Measurements from ENCODE around the gene SSX4B.
"Not testable (repeated sequence)": the region's sequence is repeated elsewhere in the genome, so short reads cannot be mapped to it uniquely, and the experiment has no call there.

The SSX4B gene

GRCh38 chrX:48411860-48412259 is at the start of gene SSX4B:
Gene SSX4B, minus strand, starts transcription at chrX:48411960. Its CDS starts 588 bp downstream, at chrX:48411372.
- H3K27me3 Mint-ChIP-seq; H3K36me3 Mint-ChIP-seq (ENCODE audit: low read depth); H3K4me3 Mint-ChIP-seq; H3K9me3 Mint-ChIP-seq; H3K27ac Mint-ChIP-seq; intact Hi-C loops (cut with micrococcal nuclease); H3K4me1 Mint-ChIP-seq (ENCODE audit: low read depth): not testable (repeated sequence)

- Mint-ChIP-seq H3K4me1 (ENCODE audit: low read depth) (no peaks in the 10 kb centered on the region), H3K36me3 (ENCODE audit: low read depth) (no peaks in the 10 kb centered on the region), H3K27me3 (no peaks in the 10 kb centered on the region), H3K9me3 (no peaks in the 10 kb centered on the region), H3K27ac (no peak overlapping the region), H3K4me3 (no peak overlapping the region)
- intact Hi-C loops (cut with micrococcal nuclease), result no loop called here
Measured at GRCh38 chrX:48460606-48461005, 48.8 kb upstream of the SSX4B start.

- Mint-ChIP-seq H3K27ac (no peak overlapping the region), H3K4me1 (ENCODE audit: low read depth) (no peaks in the 10 kb centered on the region), H3K27me3 (no peaks in the 10 kb centered on the region), H3K4me3 (no peak overlapping the region), H3K9me3 (no peaks in the 10 kb centered on the region), H3K36me3 (ENCODE audit: low read depth) (no peaks in the 10 kb centered on the region)
- intact Hi-C loops (cut with micrococcal nuclease), result no loop called here
Measured at GRCh38 chrX:48460031-48460430, 48.3 kb upstream of the SSX4B start.

- Mint-ChIP-seq H3K9me3 (no peaks in the 10 kb centered on the region), H3K27me3 (no peaks in the 10 kb centered on the region), H3K4me1 (ENCODE audit: low read depth) (no peaks in the 10 kb centered on the region), H3K4me3 (no peak overlapping the region), H3K27ac (no peak overlapping the region), H3K36me3 (ENCODE audit: low read depth) (no peaks in the 10 kb centered on the region)
- intact Hi-C loops (cut with micrococcal nuclease), result no loop called here
Measured at GRCh38 chrX:48459483-48459882, 47.7 kb upstream of the SSX4B start.

GRCh38 chrX:48458711-48459110 is 47.0 kb upstream of the SSX4B start:
- intact Hi-C loops (cut with micrococcal nuclease), result no loop called here
- no peak overlapping the region for H3K4me3 Mint-ChIP-seq
- no peaks in the 10 kb centered on the region for H3K4me1 Mint-ChIP-seq (ENCODE audit: low read depth)

GRCh38 chrX:48456628-48457331 is 45.0 kb upstream of the SSX4B start:
- Mint-ChIP-seq H3K27ac (no peak overlapping the region), H3K9me3 (no peaks in the 10 kb centered on the region)

More at GRCh38 chrX:48458711-48459110, 47.0 kb upstream of the SSX4B start:
- H3K27ac Mint-ChIP-seq, result no peak overlapping the region
- H3K36me3 Mint-ChIP-seq (ENCODE audit: low read depth), result no peaks in the 10 kb centered on the region
- H3K9me3 Mint-ChIP-seq, result no peaks in the 10 kb centered on the region
- H3K27me3 Mint-ChIP-seq, result no peaks in the 10 kb centered on the region

GRCh38 chrX:48451708-48452107 is 39.9 kb upstream of the SSX4B start:
- Mint-ChIP-seq H3K27ac (no peak overlapping the region), H3K9me3 (no peaks in the 10 kb centered on the region)
- intact Hi-C loops (cut with micrococcal nuclease), result no loop called here

More at GRCh38 chrX:48456628-48457331, 45.0 kb upstream of the SSX4B start:
- Mint-ChIP-seq H3K27me3 (no peaks in the 10 kb centered on the region), H3K4me1 (ENCODE audit: low read depth) (no peaks in the 10 kb centered on the region), H3K36me3 (ENCODE audit: low read depth) (no peaks in the 10 kb centered on the region), H3K4me3 (no peak overlapping the region)
- intact Hi-C loops (cut with micrococcal nuclease), result no loop called here

GRCh38 chrX:48450076-48450475 is 38.3 kb upstream of the SSX4B start:
- no peaks in the 10 kb centered on the region for H3K4me1 Mint-ChIP-seq (ENCODE audit: low read depth)
- intact Hi-C loops (cut with micrococcal nuclease), result no loop called here
- no peaks in the 10 kb centered on the region for H3K36me3 Mint-ChIP-seq (ENCODE audit: low read depth)
- no peaks in the 10 kb centered on the region for H3K9me3 Mint-ChIP-seq
- no peak overlapping the region for H3K4me3 Mint-ChIP-seq
- no peak overlapping the region for H3K27ac Mint-ChIP-seq
- no peaks in the 10 kb centered on the region for H3K27me3 Mint-ChIP-seq

More at GRCh38 chrX:48451708-48452107, 39.9 kb upstream of the SSX4B start:
- Mint-ChIP-seq H3K4me1 (ENCODE audit: low read depth) (no peaks in the 10 kb centered on the region), H3K4me3 (no peak overlapping the region), H3K27me3 (no peaks in the 10 kb centered on the region), H3K36me3 (ENCODE audit: low read depth) (no peaks in the 10 kb centered on the region)

GRCh38 chrX:48447201-48447600 is 35.4 kb upstream of the SSX4B start:
- H3K4me1 Mint-ChIP-seq (ENCODE audit: low read depth); H3K4me3 Mint-ChIP-seq; H3K9me3 Mint-ChIP-seq; H3K36me3 Mint-ChIP-seq (ENCODE audit: low read depth); H3K27ac Mint-ChIP-seq; H3K27me3 Mint-ChIP-seq; intact Hi-C loops (cut with micrococcal nuclease): not testable (repeated sequence)

GRCh38 chrX:48433713-48434112 is 22.0 kb upstream of the SSX4B start:
- H3K4me3 Mint-ChIP-seq; H3K27ac Mint-ChIP-seq; H3K4me1 Mint-ChIP-seq (ENCODE audit: low read depth); H3K36me3 Mint-ChIP-seq (ENCODE audit: low read depth); intact Hi-C loops (cut with micrococcal nuclease); H3K27me3 Mint-ChIP-seq: not testable (repeated sequence)
- H3K9me3 Mint-ChIP-seq, result peaks cover 11% of the 10 kb centered on the region

- H3K27me3 Mint-ChIP-seq; H3K4me1 Mint-ChIP-seq (ENCODE audit: low read depth); H3K9me3 Mint-ChIP-seq; intact Hi-C loops (cut with micrococcal nuclease); H3K36me3 Mint-ChIP-seq (ENCODE audit: low read depth); H3K4me3 Mint-ChIP-seq; H3K27ac Mint-ChIP-seq: not testable (repeated sequence)
Measured at GRCh38 chrX:48430166-48430565, 18.4 kb upstream of the SSX4B start.

GRCh38 chrX:48429606-48430005 is 17.8 kb upstream of the SSX4B start:
- H3K4me3 Mint-ChIP-seq; H3K9me3 Mint-ChIP-seq; H3K27ac Mint-ChIP-seq; H3K36me3 Mint-ChIP-seq (ENCODE audit: low read depth); H3K4me1 Mint-ChIP-seq (ENCODE audit: low read depth); H3K27me3 Mint-ChIP-seq; intact Hi-C loops (cut with micrococcal nuclease): not testable (repeated sequence)

- H3K27me3 Mint-ChIP-seq; H3K4me1 Mint-ChIP-seq (ENCODE audit: low read depth); H3K4me3 Mint-ChIP-seq; H3K27ac Mint-ChIP-seq; H3K9me3 Mint-ChIP-seq; intact Hi-C loops (cut with micrococcal nuclease); H3K36me3 Mint-ChIP-seq (ENCODE audit: low read depth): not testable (repeated sequence)
Measured at GRCh38 chrX:48427027-48427716, 15.4 kb upstream of the SSX4B start.

GRCh38 chrX:48397825-48398224 is 13.9 kb downstream of the SSX4B start:
- H3K36me3 Mint-ChIP-seq (ENCODE audit: low read depth); H3K4me3 Mint-ChIP-seq; intact Hi-C loops (cut with micrococcal nuclease); H3K9me3 Mint-ChIP-seq; H3K4me1 Mint-ChIP-seq (ENCODE audit: low read depth); H3K27ac Mint-ChIP-seq; H3K27me3 Mint-ChIP-seq: not testable (repeated sequence)

GRCh38 chrX:48396931-48397330 is 14.8 kb downstream of the SSX4B start:
- H3K36me3 Mint-ChIP-seq (ENCODE audit: low read depth); H3K27me3 Mint-ChIP-seq; H3K27ac Mint-ChIP-seq; H3K4me1 Mint-ChIP-seq (ENCODE audit: low read depth); intact Hi-C loops (cut with micrococcal nuclease); H3K9me3 Mint-ChIP-seq; H3K4me3 Mint-ChIP-seq: not testable (repeated sequence)
